Fibroblast of mammary gland (primary cell): ENCODE measurements around the gene ITGB7.

Experiments used
- DNase-seq: peaks from one replicate; pipeline ENCODE4 v3.0.0-alpha.2; 2010; ENCODE audit warnings: low read depth
- H3K4me3 ChIP-seq: 2 replicates; pipeline ENCODE4 v1.5.1; 2011; ENCODE audit warnings: low read depth, mild to moderate bottlenecking, low read length, moderate library complexity; ENCODE audit not compliant: control insufficient read depth
- CTCF ChIP-seq: conservative IDR thresholded peaks from 2 replicates; pipeline ENCODE4 v1.5.1; 2011; ENCODE audit warnings: low read depth, low read length, inconsistent platforms; ENCODE audit not compliant: control insufficient read depth, insufficient read depth

The ITGB7 gene

DNA sequence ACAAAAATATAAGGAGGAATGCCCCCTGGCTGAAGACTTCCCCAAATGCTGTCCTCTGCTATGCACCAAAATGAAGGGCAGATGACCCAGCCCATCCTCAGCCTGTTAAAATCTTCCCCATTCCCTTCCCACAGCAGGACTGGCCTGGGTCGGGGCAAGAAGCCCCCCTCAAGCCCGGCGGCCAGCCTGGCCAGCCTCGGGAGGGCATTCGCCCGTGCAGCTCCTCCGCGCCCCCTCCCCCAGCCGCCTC, 24.5 kb upstream of the ITGB7 start:
- TF ChIP-seq CTCF = no peak
- no peak for DNase-seq
- peak overlapping the region; percentile 56 for H3K4me3 ChIP-seq

DNA sequence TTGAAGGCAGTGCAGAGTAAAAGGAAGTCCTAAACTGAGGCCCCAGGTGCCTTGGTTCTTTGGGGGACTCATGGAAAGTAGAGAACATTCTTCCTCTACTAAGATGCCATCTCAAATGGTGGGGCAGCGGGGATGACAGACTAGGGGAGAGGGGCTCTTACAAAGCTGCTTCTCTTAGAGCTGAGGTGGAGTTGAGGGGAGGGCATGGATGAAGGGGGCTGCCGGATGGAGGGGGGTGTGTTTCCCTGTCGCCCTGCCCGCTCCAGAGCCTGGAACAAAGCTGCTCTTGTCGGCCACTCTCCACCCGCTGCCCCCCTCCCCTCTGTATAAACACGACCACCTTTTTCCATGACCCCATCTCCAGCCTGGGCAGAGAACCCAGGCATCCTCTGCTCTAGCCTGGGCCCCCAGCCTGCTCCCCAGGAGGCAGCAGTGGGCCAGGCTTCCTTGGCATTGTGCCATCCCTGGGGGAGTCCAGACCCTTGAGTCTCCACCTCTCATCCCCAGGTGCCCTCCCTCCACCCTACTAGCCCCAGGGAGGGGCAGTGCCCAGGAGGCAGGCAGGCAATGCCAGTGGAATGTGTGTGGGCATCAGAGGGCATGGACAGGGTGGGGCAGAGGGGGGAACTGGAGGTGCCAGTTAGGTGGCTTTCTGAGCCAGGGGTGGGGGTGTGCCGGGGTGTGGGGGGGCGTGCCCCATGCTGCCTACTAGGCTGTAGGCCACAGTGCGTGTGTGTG, 23.2 kb upstream of the ITGB7 start:
- no peak overlapping the region for H3K4me3 ChIP-seq
- no peak for TF ChIP-seq CTCF
- no peak for DNase-seq

- DNase-seq = no peak
- no peak overlapping the region for H3K4me3 ChIP-seq
- no peak for TF ChIP-seq CTCF
Measured at GRCh38 chr12:53229454-53229853, 22.4 kb upstream of the ITGB7 start.

- no peak for TF ChIP-seq CTCF
- DNase-seq = no peak
- H3K4me3 ChIP-seq = no peak overlapping the region
Measured at GRCh38 chr12:53227836-53228235, 20.8 kb upstream of the ITGB7 start.

DNA sequence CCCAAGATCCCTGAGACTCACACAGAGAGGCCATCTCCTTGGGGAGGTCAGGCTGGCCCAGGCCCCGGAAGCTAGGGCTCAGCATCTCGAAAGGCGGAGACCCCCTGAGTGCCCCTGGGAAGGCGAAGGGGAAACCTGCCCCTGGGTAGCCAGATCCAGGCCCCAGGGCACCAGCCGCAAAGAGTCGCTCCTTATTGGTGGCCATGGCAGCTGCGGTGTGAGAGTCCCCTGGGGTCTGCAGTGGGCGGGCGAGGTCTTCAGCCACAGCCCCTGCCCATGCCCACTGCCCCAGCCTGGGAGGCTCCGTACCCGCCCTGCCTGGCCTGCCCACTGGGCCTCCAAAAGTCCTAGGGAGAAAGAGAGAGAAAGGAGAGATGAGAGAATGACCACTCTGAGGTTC, 20.3 kb upstream of the ITGB7 start:
- no peak for TF ChIP-seq CTCF
- no peak for DNase-seq

GRCh38 chr12:53226815-53227214, 19.8 kb upstream of the ITGB7 start:
- TF ChIP-seq CTCF = no peak
- H3K4me3 ChIP-seq = no peak overlapping the region
- DNase-seq = no peak

More for the DNA sequence above, 20.3 kb upstream of the ITGB7 start:
- no peak overlapping the region for H3K4me3 ChIP-seq
